GM18907 (cell line): ENCODE measurements around the gene MVB12B.

Experiments
- ATAC-seq: cut with Tn5 transposase; IDR thresholded peaks from one replicate; pipeline ENCODE4 v1.9.1; 2021; ENCODE audit warnings: mild to moderate bottlenecking, moderate library complexity; ENCODE audit not compliant: unreplicated experiment

Gene MVB12B

GRCh38 chr9:126448865-126449577 is 122.4 kb downstream of the MVB12B start:
- ATAC-seq = no peak

DNA sequence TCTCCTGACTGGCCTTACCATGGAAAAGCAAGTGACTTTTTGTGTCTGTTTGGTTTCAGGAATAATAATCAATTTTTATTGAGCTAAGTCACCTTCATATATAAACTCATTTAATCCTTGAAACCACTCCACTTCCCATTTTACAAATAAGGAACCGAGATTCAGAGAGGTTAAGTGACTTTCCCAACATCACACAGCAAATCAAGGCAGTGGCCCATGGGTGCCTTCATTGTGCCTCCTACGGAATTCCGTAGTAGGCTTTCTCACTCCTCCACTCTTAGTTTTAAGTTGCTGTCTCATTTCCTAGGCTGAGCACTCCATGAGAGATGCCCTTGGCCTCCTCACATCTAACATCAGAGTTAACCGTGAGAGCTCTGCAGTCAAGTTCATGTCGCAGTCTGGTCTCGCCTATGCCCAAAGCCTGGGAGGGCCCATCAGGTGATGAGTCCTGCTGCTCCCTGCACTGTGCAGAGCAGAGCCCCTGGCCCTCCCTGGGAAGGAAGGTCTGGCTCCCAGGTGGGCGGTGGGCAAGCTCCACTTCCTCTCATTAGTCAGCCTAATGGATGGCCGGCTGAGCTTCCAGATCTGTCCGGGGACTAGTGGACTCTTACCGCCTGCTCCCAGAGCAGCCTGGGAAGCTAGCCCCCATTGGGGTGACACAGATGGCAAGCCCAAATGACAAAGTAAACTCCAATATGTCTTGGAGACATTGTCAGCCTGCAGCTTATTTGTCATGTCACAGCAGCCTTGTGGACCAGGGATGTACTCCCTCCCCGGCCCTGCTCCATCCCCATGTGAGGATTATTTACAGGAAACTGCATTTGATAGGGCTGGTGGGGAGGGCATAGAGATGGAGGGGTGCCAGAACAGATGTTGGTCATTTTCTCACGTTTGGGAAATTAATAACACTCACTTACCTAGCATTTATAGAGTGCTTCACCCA is 123.4 kb downstream of the MVB12B start:
- no peak for ATAC-seq

- no peak for ATAC-seq
These were observed 124.1 kb downstream of the MVB12B start for GRCh38 chr9:126450668-126451205.

GRCh38 chr9:126451316-126451885 is 124.8 kb downstream of the MVB12B start:
- ATAC-seq = no peak

- ATAC-seq = no peak
These were observed 125.5 kb downstream of the MVB12B start for GRCh38 chr9:126452106-126452505.

- ATAC-seq = no peak
These were observed 126.7 kb downstream of the MVB12B start for GRCh38 chr9:126453156-126453963.

DNA sequence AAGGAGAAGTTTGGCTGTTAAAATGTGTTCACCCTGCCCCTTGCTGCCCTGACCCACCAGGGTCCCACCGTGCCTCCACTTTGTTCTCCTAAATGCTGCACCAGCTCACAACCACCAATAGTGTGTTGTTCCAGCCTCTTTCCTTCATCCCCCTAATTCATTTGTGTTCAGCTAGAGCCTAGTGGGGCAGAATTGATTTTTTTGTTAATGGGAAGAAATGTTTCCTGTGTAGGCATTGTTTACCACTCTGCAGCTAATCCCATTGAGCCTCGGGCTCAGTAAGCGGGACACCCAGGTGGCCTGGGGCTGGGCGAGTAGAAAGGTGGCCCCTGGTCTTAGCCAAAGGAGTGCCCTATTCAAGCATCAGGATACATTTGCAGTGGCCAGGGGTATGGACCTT is 127.6 kb downstream of the MVB12B start:
- ATAC-seq = no peak

DNA sequence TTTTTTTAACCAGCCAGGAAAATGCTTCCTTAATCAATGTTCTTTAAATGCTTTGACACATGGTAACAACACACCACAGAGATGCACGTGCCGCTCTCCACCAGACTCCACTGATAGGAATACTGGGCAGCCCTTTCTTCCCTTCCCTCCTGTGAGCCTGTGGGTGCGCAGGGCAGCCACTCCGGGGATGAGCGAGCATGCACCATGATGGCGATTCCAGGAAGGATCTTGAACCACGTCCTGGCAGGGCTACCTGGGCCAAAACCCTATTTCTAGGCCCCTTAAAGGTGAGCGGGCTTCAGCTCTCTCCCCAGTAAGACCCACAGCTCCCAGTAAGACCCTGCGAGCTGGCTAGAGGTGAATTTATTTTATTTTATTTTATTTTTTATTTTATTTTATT is 128.2 kb downstream of the MVB12B start:
- ATAC-seq = no peak

DNA sequence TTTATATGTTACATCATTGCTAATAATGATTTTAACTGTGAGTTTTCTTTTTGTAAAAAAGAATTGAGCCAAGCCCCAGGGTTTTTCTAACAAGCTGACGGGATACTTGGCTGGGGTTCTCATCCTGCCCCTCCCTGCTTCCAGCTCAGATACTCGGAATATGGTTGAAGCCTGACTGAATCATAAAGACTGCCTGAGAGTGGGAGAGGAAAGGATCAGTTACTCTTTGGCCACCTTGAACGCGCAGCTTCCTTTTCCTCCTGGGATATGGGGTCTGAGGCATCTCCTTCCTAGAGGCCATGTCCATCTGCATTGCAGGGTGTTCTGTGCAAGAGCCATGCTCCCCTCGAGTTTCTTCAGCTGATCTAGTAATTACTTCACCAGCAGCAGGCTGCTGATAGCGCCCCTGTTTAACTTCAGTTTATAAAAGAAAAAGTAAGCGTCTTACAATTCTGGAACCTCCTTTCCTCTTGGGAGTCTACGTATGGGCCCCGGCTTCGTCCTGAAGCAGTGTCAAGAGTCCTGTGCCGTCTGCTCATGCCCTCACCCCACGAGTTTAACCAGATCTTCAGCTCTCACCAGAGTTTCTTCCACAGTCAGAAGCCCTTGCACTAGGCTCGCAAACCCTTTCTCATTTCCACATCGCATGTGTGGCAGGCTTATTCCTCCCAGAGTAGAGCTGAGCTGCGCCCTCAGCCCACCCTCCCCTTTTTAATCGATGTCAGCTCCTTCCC is 130.0 kb downstream of the MVB12B start:
- no peak for ATAC-seq

DNA sequence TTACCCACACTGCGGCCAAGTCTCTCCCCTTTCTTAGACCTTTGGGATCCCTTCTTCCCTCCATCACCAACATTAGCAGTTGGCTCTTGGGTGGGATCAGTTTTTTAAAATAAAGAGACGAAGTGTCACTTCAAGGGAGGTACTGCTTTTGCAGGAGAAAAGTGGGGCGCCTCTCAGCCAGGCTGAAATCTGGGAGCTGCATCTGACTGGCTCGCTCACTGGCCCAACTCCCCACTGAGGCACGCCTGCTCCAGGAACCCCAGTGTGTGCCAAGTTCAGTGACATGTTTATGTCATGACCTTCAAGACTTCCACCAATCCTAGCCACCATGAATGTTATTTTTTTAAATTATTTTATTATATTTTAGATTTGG is 130.5 kb downstream of the MVB12B start:
- ATAC-seq = no peak

DNA sequence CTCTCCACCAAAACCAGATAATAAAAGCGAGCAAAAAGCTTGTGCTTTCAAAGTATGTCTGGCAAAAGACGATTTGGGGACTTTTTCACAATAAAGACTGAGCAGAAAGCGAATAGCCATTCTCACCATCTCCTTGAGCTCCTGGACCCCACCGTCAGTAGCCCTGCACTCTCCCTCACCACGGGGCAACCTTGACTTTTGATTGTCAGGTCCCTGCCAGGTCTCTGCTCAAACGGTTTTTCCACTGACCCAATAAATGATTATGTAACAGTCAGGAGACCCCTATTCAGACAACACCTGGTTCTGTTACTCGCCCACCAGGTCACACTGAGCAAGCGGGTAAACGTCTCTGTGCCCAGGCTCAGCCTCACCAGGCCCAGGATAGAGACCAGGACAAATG is 131.3 kb downstream of the MVB12B start:
- no peak for ATAC-seq

DNA sequence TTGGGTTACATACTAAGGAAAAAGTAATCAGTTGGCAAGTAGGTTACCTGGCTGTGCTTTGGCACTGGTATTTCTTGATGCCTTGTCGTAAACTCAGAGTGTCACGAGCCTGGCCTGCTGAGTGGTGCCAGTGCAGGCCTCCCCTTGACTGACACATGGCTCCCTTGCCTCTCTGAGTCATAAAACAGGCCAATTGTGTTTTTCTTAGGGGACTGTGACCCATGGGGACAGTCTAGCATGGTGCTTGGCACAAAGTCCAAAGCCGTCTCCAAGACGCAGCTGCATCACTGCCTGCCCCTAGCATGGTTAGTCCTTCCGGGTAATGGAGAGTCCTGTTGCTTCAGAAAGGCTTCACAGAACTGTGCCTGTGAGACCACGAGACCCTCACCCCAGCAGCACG is 132.5 kb downstream of the MVB12B start:
- ATAC-seq = no peak

- no peak for ATAC-seq
These were observed 132.9 kb downstream of the MVB12B start for GRCh38 chr9:126459546-126459945.

DNA sequence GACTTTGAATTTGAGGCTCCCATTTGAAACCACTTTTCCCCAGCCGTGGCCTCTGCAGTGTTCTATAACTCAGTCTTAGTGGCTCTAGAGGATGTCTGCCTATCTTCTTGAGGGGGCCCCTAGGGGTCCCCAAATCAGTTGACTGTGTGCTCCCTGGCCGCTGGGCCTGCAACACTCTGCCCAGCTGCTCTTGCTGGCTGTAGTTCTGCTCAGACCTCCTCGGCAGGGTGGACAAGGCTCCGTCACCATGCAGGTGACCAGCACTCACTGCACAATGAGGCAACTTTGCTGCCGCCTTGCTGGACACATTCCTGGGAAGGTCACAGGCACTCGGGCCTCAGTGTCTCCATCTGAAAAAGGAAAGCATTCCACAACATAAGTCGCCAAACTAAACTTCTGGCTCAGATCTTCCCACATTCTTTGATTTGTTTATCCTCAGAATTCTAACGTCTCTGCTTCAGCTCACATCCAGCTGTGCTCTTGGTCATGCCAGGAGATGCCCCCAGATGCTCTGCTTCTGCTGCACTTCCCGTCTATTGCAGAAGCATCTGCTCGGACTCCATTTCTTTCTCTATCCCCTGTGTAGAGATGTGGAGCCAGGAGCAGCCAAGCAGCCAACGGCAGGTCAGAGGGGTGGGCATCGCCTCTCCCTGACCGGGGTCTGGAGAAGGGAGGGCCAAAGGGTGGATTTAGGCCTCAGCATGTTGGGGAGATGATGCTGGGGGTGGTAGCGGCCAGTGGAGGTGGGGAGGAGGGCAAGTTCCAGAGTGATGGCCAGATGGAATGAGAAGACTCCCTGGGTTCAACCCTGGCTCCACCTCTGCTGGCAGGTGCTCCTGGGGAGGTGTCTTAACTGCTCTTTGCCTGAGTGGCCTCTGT is 133.6 kb downstream of the MVB12B start:
- no peak for ATAC-seq

DNA sequence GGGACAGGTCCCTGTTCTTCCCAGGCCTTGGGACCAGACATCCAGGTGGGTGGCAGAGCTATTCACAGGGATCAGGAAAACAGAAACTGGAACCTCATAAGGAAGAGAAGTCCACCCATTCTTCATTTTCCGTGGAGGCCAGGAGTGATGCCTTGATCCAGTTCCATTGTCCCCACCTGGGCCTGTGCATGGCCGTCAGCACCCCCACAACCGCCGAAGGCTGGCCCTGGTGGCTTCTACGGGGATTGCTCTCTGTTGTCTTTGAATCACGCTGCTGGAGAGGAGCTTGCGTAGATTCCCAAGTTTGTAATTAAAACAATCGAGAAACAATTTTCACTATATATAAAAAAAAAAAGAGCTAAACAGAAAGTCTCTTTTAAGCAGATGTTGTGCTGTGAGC is 134.4 kb downstream of the MVB12B start:
- ATAC-seq = no peak

DNA sequence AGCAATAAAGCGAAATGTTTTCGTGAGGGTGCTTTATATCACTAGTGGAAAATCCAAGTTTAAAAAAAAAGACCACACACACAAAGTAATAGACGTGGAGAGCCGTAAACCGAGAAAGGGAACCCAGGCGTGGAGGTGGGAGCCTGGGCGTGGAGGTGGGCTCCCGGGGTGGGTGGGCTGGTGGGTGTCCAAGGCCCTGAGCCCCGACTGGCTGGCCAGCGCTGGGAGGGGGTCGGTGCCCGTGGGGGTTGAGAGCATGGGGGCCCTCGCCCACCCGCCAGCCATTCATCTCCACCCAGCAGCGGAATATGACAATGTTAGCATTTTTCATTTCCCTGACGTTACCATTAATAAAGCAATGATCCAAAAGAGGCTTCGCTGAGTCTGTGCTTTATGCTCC is 135.0 kb downstream of the MVB12B start:
- ATAC-seq = no peak

DNA sequence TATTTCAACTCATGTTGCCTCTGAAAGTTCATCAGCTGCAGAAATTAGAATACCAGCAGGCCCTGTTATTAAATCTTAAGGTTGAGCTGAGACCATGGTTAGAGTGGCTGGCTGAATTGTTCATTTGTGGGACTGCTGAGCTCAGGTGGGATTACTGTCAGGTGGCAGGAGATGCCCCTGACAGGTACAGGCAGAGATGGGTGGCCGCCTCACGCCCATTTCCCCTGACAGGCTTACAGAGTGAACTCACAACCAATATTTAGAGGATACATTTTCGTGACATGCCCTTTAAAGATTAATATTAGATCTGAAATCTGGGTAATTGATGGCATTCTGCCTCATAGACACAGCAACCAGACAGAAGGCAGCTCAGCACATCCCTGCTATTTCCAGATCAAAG is 136.0 kb downstream of the MVB12B start:
- no peak for ATAC-seq

DNA sequence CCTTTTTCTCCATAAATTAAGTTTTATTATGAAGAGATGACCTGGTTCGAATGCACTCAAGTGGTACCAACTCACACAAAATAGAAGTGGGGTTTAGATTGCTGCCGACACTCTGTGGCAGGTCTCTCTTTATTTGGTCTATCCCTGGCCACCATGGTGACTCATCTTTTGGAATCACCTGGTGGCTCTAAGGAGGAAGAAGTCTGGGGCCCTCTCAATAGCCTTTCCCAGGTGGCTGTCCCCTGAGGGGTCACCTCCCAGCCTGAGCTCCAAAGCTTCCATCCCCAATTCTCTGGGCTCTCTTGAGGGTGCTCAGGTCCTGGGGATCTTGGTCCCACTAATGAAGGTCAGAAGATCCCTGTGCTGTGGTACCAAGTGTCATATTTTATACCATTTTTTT is 136.8 kb downstream of the MVB12B start:
- no peak for ATAC-seq
